NCI-H2107 treated with DMSO at 0.1 percent for 48 hours (cell line): ENCODE measurements around the gene NDUFAF7.
A peak's percentile ranks its signal among the peaks of the same experiment; 100 is the strongest.
"Not testable (repeated sequence)": the region's sequence is repeated elsewhere in the genome, so short reads cannot be mapped to it uniquely, and the experiment has no call there.

Source experiments
- DNase-seq: peaks from one replicate; lab custom pipeline; 2025; ENCODE audit not compliant: unreplicated experiment; lab: John Stamatoyannopoulos, UW

NDUFAF7 gene

DNA sequence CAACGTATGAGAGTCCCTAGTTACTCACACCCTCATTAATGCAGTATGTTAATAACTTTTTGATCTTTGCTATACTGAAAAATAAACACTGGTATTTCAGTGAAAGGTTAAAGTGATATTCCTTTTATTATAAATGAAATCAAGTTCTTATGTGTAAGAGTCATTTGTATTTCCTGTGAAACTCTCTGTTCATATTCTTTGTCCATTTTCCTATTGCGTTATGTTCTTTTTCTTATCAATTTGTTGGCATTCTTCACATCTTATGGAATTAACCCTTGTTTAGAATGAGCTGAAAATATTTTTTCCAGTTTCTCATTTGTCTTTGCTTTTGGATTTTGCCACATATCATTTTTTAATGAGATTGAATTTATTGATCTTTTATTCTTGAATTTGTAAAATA, 44.8 kb downstream of the NDUFAF7 start:
- DNase-seq: no peak

DNA sequence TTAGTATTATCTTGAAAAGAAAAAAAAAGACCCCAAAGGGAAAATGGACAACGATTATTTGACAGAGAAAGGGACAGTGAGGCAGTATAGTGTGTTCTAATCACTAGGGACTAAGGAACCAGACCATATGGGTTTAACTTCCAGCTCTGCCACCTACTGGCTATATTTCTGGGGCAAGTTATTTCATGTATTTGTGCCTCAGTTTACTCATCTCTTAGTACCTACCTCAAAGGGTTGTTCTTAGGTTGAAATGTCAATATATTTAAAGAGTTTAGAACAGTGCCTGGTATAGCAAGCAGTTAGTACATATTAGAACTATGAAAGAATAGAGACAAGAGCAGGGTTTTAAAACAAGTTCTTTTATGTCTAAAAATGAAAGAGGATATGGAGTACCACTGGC, 50.5 kb downstream of the NDUFAF7 start:
- DNase-seq: no peak

DNA sequence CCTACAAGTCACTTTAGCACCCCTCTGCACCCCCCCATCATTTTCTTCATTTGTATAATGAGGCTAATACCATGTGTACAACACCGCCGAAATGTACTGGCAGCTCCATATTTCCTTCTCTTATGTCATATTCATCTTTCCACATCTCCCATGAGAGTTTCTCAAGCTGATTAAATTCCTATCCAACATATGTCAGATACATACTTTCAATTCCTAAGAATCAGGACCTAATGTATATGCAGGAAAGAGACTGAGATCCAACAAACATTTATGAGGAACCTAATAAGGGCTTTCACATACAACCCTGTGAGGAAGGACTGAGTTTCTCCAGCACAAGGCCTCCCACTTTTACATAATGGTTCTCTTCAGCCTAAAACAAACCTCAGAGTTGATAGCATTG, 51.3 kb downstream of the NDUFAF7 start:
- DNase-seq: no peak

- no peak for DNase-seq
Measured at GRCh38 chr2:37283207-37283606, 51.7 kb downstream of the NDUFAF7 start.

- DNase-seq: no peak
Measured at GRCh38 chr2:37284381-37284780, 52.9 kb downstream of the NDUFAF7 start.

DNA sequence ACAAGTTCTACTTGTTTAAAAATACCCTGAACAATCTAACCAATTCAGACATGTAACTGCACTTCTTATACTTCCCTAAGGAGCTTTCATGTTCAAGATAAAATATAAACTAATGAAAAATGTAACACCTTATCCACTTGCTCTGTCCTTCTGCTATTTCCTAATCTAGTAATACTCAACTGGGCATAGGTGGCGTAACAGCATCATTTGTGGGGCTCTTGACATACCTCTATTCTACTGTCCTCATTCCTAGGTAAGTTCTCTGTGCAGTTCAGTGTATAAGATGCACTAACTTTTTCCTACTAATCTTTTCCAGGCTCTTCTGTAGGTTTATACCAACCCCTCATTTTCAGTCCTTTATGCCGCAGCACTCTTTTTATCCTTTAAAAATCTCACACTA, 56.5 kb downstream of the NDUFAF7 start:
- DNase-seq: peak; percentile 38

- no peak for DNase-seq
Measured at GRCh38 chr2:37291680-37292079, 60.2 kb downstream of the NDUFAF7 start.

DNA sequence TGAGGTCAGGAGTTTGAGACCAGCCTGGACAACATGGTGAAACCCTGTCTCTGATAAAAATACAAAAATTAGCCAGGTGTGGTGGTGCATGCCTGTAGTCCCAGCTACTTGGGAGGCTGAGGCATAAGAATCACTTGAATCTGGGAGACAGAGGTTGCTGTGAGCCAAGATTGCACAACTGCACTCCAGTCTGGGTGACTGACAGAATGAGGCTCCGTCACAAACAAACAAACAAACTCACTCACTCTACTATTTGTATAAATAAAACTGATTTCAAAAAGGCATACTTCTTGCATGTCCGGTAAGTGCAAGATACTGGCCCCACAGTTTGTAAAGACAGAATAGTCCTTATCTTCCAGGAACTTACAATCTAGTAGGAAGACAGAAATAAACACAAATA, 63.4 kb downstream of the NDUFAF7 start:
- DNase-seq: not testable (repeated sequence)

DNA sequence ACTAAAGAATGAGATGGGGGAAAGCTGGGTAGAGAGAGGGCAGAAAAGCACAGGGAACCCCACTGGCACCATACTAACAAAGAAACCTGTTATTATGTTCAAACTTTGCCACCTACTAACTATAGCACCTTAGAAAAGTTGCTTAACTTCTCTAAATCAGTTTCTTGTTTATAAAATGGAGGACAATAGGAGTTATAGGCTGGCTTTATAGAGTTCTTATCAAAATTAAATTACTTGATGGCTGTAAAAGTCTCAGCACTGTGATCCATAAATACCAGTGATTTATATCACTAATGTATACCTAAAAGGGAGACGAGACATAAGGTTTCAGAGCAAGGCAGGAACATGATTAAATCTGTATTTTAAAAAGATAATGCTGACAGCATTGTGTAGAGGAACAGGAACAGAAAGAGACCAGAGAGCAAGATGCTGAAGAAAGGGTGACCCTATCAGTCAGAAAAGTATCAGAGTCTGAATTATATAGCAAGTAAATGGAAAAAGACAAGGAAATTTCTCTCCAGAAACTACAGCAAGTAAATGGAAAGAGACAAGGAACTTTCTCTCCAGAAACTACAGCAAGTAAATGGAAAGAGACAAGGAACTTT, 64.1 kb downstream of the NDUFAF7 start:
- no peak for DNase-seq

DNA sequence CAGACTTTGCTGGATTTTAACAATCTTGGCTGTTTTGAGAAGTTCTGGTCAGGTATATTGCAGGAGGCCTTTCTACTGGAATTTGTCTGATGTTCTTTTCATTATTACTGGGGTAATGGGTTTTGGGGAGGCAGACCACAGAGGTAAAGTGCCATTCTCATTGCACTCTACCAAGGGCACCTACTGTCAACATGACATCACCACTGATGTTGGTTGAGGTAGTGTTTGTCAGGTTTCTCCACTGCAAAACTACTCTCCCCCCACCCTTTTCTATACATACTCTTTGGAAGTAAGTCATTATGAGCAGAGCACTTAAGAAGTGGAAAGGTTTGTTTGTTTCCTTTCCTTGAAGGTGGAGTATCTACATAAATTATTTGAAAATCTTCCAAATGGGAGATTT, 66.2 kb downstream of the NDUFAF7 start:
- no peak for DNase-seq
